CD4-positive, alpha-beta T cell treated with Interleukin-15 for 4 hours (primary cell): ENCODE measurements around the gene AKT2.

Experiments used
- DNase-seq: peaks from one replicate; pipeline ENCODE4 v3.0.0-alpha.2; 2020; ENCODE audit warnings: low spot score

Gene AKT2

DNA sequence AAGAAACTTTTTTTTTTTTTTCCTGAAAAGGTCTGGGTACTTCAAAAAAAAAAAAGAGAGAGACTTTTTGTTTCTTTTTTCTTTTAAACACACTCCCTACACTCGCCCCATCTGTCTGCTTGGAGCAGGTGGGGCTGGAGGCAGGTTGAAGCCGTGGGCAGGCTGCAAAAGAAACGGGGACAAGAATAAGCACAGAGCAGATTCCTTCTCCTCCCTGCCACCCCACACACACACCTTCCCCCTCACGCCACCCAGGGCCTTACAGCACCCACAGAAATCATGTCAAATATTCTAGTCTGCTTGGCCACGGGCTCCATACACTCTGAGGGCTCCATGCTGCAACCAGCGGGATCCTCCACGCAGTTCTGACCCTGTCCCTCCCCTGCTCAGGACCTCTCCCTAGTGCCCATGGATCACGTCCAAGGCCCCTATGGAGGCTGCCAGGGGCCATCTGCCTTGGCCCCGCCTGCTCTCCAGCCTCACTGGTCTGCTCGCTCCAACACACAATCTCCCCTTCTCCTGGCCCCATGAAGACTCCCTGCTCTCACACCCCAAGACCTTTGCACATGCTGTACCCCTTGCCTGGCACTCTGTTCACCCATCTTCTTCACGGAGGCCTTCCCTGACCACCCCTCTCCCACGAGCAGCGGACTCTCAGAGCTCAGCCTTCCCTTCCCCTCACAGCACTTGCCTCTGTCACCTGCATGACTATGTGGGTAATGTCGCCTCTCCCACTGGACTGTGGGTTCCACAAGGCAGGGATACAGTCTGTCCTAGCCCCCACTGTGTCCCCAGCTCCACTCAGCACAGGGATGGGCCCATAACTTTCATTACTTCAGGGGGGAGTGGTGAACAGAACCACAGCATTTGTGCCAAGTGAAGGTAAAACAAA, 11.4 kb downstream of the AKT2 start:
- no peak for DNase-seq

GRCh38 chr19:40272261-40272660, 12.9 kb downstream of the AKT2 start:
- DNase-seq, result no peak

DNA sequence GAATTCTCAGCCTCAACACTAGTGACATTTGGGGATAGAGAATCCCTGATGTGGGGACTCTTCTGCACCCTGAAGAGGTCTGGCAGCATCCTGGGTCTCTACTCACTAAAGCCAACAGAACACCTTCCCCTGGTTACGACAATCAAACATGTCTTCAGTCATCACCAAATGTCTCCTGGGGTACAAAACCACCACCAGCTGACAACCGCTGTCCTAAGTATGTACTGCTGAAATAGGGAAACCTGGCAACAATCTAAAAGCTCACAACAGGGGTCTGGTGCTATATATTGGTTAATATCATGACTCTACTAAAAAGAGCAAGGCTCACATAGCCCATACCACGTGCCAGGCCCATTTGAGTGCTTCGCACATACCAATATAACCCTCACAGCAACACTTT, 13.4 kb downstream of the AKT2 start:
- DNase-seq, result no peak

- DNase-seq, result no peak
Observed at GRCh38 chr19:40270362-40271089, 14.6 kb downstream of the AKT2 start.

- no peak for DNase-seq
Observed at GRCh38 chr19:40269216-40269940, 15.8 kb downstream of the AKT2 start.

DNA sequence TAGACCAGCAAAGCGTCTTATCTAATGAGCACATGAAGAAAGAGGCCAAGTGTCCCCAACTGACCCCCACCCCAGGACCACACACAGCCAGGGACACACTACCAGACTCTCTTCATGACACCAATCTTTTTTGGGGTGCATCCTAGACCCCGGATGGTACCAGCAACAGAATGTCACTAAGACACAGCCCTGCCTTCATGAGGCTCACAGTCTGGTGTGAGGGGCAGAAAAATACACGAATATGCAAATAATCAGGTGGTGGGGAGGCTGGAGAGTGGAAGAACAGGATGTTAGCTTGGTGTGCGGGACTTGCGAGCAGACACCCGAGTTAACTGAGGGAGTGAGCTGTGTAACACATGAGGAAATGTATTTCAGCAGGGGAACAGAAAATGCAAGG, 17.5 kb downstream of the AKT2 start:
- DNase-seq, result no peak

- no peak for DNase-seq
Observed at GRCh38 chr19:40266912-40267600, 18.1 kb downstream of the AKT2 start.

DNA sequence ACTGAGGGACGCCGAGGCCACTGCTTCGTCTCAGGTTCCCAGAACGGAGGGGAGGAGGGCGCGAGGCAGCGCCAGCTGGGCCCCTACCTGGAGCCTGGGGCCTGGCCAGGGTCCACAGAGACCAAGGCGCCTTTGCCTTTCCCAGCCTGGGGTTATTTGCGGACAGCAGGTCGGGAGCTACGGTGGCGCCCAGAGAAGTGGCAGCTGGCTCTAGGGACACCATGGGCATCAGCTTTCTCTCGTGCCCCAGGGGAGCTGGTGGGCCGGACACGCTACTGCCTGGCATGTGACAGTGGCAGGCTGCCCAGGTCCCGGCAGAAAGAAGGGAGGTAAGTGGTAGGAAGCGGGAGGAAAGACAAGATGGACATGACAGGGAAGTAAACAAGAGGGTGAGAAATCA, 19.0 kb downstream of the AKT2 start:
- DNase-seq, result no peak

- DNase-seq, result no peak
Observed at GRCh38 chr19:40265763-40266099, 19.4 kb downstream of the AKT2 start.

- no peak for DNase-seq
Observed at GRCh38 chr19:40265055-40265762, 19.9 kb downstream of the AKT2 start.

- DNase-seq, result no peak
Observed at GRCh38 chr19:40264314-40265054, 20.7 kb downstream of the AKT2 start.

GRCh38 chr19:40263440-40264313, 21.5 kb downstream of the AKT2 start:
- no peak for DNase-seq

- no peak for DNase-seq
Observed at GRCh38 chr19:40262422-40262821, 22.7 kb downstream of the AKT2 start.

DNA sequence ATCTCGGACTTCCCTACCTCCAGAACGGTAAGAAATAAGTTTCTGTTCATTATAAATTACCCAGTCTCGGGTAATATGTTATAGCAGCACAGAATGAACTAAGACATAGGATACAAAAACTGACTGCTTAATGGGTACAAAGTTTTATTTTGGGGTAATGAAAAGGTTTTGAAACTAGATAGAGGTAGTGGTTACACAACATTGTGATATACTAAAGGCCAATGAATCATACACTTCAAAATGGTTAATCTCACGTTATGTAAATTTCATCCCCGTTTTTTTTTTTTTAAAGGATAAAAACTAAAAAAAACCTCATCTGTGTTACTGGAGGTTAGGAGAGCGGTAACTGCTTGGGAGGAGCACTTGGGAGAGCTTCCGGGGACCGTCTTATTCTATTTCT, 23.5 kb downstream of the AKT2 start:
- DNase-seq, result no peak

GRCh38 chr19:40257096-40257517, 28.0 kb downstream of the AKT2 start:
- no peak for DNase-seq

GRCh38 chr19:40256512-40256911, 28.6 kb downstream of the AKT2 start:
- no peak for DNase-seq

DNA sequence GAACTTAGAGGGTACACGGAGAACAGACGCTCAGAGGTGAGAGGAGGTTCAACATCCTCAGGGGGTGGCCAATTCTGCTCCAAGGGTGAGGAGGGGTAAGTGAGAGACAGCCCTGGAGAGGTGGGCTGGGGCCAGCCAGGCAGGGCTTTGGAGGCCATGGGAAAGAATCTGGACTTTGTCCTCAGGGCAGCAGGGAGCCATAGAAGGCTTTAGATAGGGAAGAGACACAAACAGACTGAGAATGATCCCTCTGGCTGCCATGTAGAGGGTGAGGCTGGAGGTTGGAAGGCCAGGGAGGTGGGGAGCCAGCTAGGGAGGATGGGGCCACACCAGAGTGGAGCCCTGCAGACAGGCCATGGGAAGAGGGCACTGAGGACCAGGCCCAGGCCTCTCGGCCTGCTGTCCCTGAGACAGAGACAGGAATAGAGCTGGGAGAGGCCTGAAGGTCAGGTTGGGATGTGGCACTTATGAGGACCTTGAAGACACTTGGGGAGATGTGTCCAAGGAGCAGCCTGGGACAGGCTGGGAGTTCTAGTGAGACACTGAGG, 29.5 kb downstream of the AKT2 start:
- DNase-seq, result no peak

GRCh38 chr19:40254714-40255418, 30.3 kb downstream of the AKT2 start:
- DNase-seq, result no peak

DNA sequence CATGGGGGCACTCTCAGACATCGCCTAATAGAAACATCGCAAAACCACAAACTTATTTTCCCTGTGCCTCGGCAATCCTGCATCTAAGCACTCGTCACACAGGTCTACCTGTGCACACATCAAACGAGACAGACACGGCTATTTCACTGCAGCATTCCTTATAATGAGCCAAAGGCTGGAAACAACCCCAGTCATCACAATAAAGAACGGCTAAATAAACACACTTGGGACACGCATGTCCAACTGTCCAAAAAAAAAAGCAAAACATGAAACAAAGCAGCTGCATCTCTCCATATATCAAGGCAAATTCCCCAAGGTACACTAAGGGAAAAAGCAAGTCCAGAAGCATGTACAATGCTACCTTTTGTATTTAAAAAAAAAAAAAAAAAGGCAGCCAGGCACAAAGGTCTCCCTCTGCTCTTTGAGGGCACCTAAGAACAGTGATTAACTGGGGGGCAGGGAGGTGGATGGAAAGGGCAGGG, 31.5 kb downstream of the AKT2 start:
- DNase-seq, result no peak
